HuH-7.5 (cell line): ENCODE measurements around the gene AIFM3.
"Not testable (repeated sequence)": the region's sequence is repeated elsewhere in the genome, so short reads cannot be mapped to it uniquely, and the experiment has no call there.

ENCODE experiments used
- DNase-seq: peaks from one replicate; pipeline ENCODE4 v3.0.0; 2011; ENCODE audit warnings: low spot score

The AIFM3 gene

GRCh38 chr22:20942203-20942902, 24.7 kb upstream of the AIFM3 start:
- not testable (repeated sequence) for DNase-seq

GRCh38 chr22:20943104-20943933, 23.7 kb upstream of the AIFM3 start:
- no peak for DNase-seq

GRCh38 chr22:20944042-20944441, 23.0 kb upstream of the AIFM3 start:
- DNase-seq, result no peak

- DNase-seq, result no peak
Observed at GRCh38 chr22:20945578-20945934, 21.5 kb upstream of the AIFM3 start.

GRCh38 chr22:20946080-20946986, 20.7 kb upstream of the AIFM3 start:
- no peak for DNase-seq

- no peak for DNase-seq
Observed at GRCh38 chr22:20946991-20947390, 20.1 kb upstream of the AIFM3 start.

DNA sequence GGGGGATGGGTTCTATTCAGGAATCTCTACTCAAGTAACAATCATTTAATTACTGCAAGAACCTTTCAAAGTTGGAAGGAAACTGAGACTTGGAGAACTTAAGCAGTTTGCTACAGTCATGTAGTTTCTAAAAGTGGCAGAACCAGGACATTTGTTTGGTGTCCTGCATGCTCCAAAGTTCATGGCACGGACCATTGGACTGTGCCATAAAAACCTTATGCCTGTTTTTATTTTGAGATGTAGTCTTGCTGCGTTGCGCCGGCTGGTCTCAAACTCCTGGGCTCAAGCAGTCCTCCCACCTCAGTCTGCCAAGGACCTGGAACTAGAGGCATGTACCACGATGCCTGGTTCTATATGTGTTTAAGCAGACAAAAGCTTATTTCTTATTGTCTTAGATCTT, 18.6 kb upstream of the AIFM3 start:
- DNase-seq, result no peak

GRCh38 chr22:20948989-20949388, 18.1 kb upstream of the AIFM3 start:
- DNase-seq, result no peak

- DNase-seq, result no peak
Observed at GRCh38 chr22:20949698-20950183, 17.3 kb upstream of the AIFM3 start.

GRCh38 chr22:20951151-20951931, 15.7 kb upstream of the AIFM3 start:
- no peak for DNase-seq

DNA sequence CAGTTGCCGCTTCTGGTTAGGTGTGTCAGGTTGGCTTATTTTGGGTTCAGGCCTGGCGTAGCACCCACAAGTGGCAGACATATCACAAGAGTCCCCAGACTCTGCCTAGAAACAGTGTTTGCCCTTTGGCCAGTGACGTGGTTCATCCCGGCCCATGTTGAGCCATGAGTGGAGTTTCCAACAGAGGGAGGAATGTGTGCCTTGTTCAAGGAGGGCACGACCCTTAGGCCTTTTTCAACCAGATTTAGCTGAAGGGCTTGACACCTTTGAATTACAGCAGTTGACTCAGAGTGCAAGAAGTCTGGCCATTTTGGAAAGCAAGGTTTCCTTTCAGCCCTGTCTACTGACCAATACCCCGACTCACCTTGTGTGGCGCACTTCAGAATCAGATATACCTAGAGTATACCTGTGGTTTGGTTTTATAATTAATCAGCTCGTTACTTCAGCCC, 15.1 kb upstream of the AIFM3 start:
- no peak for DNase-seq

- DNase-seq, result no peak
Observed at GRCh38 chr22:20952544-20953341, 14.3 kb upstream of the AIFM3 start.

DNA sequence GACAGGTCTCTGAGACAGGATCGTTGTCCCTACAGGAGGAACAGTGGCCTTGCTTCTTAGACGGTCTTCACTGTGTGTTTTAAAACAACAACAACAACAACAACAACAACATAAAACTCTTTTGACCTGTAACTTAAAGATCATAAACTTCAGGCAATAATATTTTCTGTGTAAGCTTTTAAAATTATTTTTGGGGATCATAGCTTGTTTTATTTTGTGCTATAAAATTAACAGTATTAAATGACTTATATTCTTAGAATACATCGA, 13.8 kb upstream of the AIFM3 start:
- no peak for DNase-seq

GRCh38 chr22:20953668-20954500, 13.2 kb upstream of the AIFM3 start:
- DNase-seq, result no peak

DNA sequence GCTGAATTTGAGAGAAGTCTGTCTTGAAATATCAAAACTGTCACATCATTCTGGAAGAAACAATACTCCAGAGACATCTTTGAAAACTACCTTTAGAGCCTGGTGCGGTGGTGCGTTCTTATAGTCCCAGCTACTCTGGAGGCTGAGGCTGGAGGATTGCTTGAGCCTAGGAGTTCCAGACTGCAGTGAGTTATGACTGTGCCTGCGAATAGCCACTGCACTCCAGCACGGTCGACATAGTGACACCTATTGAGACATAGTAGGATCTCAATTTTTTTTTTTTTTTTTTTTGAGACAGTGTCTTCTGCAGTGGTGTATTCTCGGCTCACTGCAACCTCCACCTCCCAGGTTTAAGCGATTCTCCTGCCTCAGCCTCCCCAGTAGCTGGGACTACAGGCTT, 11.5 kb upstream of the AIFM3 start:
- no peak for DNase-seq

- no peak for DNase-seq
Observed at GRCh38 chr22:20956258-20957101, 10.6 kb upstream of the AIFM3 start.

DNA sequence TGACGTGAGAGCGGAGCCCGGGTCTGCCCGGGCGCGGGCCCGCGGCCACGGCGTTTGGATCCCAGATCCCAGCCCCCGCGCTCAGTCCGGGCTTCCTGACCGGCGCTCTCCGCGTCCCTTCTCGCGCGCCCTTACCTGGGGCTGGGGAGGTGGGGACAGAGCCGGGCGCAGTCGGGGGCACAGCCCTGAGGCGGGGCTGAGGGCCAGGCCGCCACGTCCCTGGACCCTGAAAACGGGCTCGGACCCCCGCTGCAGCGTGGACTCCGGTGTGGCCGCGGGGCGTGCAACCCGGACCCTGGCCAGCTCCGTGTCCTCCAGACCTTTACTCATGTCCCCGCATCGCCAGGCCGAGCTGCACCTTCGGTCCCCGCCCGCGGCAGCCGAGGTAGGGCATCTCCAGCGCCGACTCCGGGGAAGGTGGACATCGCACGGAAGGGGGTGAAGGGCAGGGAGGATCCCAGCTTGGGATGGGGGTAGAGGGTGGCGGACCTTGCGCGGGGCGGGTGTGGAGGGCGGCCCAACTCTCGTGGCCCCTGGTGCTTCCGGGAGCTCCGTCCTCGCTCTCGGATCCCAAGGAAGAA, 9.9 kb upstream of the AIFM3 start:
- DNase-seq, result no peak

- no peak for DNase-seq
Observed at GRCh38 chr22:20957683-20958431, 9.2 kb upstream of the AIFM3 start.
